Muscle of leg (tissue), 11 donors: Measurements from ENCODE around the gene KRT85. TPM values are rescaled to one million over a fixed set of nuclear protein-coding genes. Genes with fewer than 3 reads are reported as not detected.
A peak's percentile ranks its signal among the peaks of the same experiment; 100 is the strongest.

Source experiments
- DNase-seq: peaks from one replicate; pipeline ENCODE4 v3.0.0; 2013
- H3K27ac ChIP-seq: one replicate; pipeline ENCODE4 v1.5.1; 2013; ENCODE audit warnings: mild to moderate bottlenecking, low read length, control low read depth
- H3K27me3 ChIP-seq: one replicate; pipeline ENCODE4 v1.6.1; 2013; ENCODE audit warnings: low read length; ENCODE audit not compliant: control insufficient read depth, insufficient read depth
- H3K36me3 ChIP-seq: one replicate; pipeline ENCODE4 v1.6.1; 2013; ENCODE audit warnings: low read length; ENCODE audit not compliant: control insufficient read depth, insufficient read depth
- H3K4me1 ChIP-seq: one replicate; pipeline ENCODE4 v1.6.1; 2013; ENCODE audit warnings: low read length; ENCODE audit not compliant: control insufficient read depth, insufficient read depth
- H3K4me3 ChIP-seq: one replicate; pipeline ENCODE4 v1.5.1; 2013; ENCODE audit warnings: low read length, control low read depth
- H3K9me3 ChIP-seq: replicated peaks from 2 replicates; pipeline ENCODE4 v1.6.1; 2013; ENCODE audit warnings: low read depth, low read length; ENCODE audit not compliant: control insufficient read depth
- WGBS: methylation state at CpG from one replicate; pipeline ENCODE4 v1.1.5; 2013; ENCODE audit warnings: missing lambda C conversion rate; ENCODE audit not compliant: insufficient coverage; 5-methylcytosine and 5-hydroxymethylcytosine counted together
- polyA plus RNA-seq, 8 donors: library from polyadenylated mRNA; unstranded; fragments of 120-200 nt; gene quantifications; one replicate each; pipeline versions ENCODE4 v1.2.1 to v1.2.3, GENCODE V29; 2013; ENCODE audit warnings: inconsistent platforms in 1 of 8, low replicate concordance in 1 of 8; ENCODE audit not compliant: insufficient read length in 8 of 8, insufficient read depth in 1 of 8
- total RNA-seq: library from RNA; stranded (reverse); fragments of 120-200 nt; gene quantifications from one replicate; pipeline ENCODE4 v1.2.4, GENCODE V29; 2013

The KRT85 gene
- total and polyA plus RNA-seq, 9 donors: not detected

- H3K36me3 ChIP-seq: no peaks in the 10 kb centered on the region
- DNase-seq: no peak
- H3K27ac ChIP-seq: no peak overlapping the region
- H3K4me3 ChIP-seq: no peak overlapping the region
- H3K9me3 ChIP-seq: no peaks in the 10 kb centered on the region
- 74% methylated on average over 8 of the region's 10 CpGs for WGBS
- H3K4me1 ChIP-seq: no peaks in the 10 kb centered on the region
- peaks cover 16% of the 10 kb centered on the region for H3K27me3 ChIP-seq
Measured at GRCh38 chr12:52327830-52328500, 39.3 kb downstream of the KRT85 start.

GRCh38 chr12:52327052-52327829, 40.0 kb downstream of the KRT85 start:
- Histone ChIP-seq H3K9me3 (no peaks in the 10 kb centered on the region), H3K4me1 (no peaks in the 10 kb centered on the region), H3K27ac (no peak overlapping the region), H3K36me3 (no peaks in the 10 kb centered on the region), H3K4me3 (no peak overlapping the region), H3K27me3 (peaks cover 22% of the 10 kb centered on the region)
- WGBS: 33% methylated on average over 7 of the region's 11 CpGs
- DNase-seq: peak; percentile 56

- WGBS: 49% methylated on average over 3 of the region's 3 CpGs
Measured at GRCh38 chr12:52324153-52324444, 43.2 kb downstream of the KRT85 start.

GRCh38 chr12:52323416-52324152, 43.7 kb downstream of the KRT85 start:
- DNase-seq: no peak
- Histone ChIP-seq H3K9me3 (no peaks in the 10 kb centered on the region), H3K4me1 (peaks cover 7% of the 10 kb centered on the region), H3K27me3 (peaks cover 39% of the 10 kb centered on the region), H3K27ac (no peak overlapping the region), H3K4me3 (no peak overlapping the region), H3K36me3 (no peaks in the 10 kb centered on the region)
- WGBS: 61% methylated on average over 8 of the region's 10 CpGs

More at GRCh38 chr12:52324153-52324444, 43.2 kb downstream of the KRT85 start:
- H3K9me3 ChIP-seq: no peaks in the 10 kb centered on the region
- H3K27ac ChIP-seq: no peak overlapping the region
- H3K4me1 ChIP-seq: peaks cover 7% of the 10 kb centered on the region
- no peaks in the 10 kb centered on the region for H3K36me3 ChIP-seq
- DNase-seq: no peak
- no peak overlapping the region for H3K4me3 ChIP-seq
- peaks cover 40% of the 10 kb centered on the region for H3K27me3 ChIP-seq

- Histone ChIP-seq H3K4me1 (peaks cover 7% of the 10 kb centered on the region), H3K36me3 (no peaks in the 10 kb centered on the region), H3K4me3 (no peak overlapping the region), H3K27ac (no peak overlapping the region), H3K27me3 (peaks cover 41% of the 10 kb centered on the region), H3K9me3 (no peaks in the 10 kb centered on the region)
- no peak for DNase-seq
- WGBS: 80% methylated on average over 1 of the region's 1 CpG
Measured at GRCh38 chr12:52323001-52323400, 44.3 kb downstream of the KRT85 start.

- 100% methylated on average over 1 of the region's 1 CpG for WGBS
- Histone ChIP-seq H3K27ac (no peak overlapping the region), H3K27me3 (peaks cover 45% of the 10 kb centered on the region), H3K9me3 (no peaks in the 10 kb centered on the region), H3K4me3 (no peak overlapping the region), H3K4me1 (peaks cover 7% of the 10 kb centered on the region), H3K36me3 (no peaks in the 10 kb centered on the region)
- no peak for DNase-seq
Measured at GRCh38 chr12:52322069-52322468, 45.2 kb downstream of the KRT85 start.

- 56% methylated on average over 3 of the region's 4 CpGs for WGBS
- H3K9me3 ChIP-seq: no peaks in the 10 kb centered on the region
- H3K4me3 ChIP-seq: no peak overlapping the region
- DNase-seq: peak; percentile 51
- H3K4me1 ChIP-seq: peaks cover 7% of the 10 kb centered on the region
- peaks cover 45% of the 10 kb centered on the region for H3K27me3 ChIP-seq
- no peaks in the 10 kb centered on the region for H3K36me3 ChIP-seq
- no peak overlapping the region for H3K27ac ChIP-seq
Measured at GRCh38 chr12:52321418-52321817, 45.9 kb downstream of the KRT85 start.

- peaks cover 7% of the 10 kb centered on the region for H3K4me1 ChIP-seq
- H3K27me3 ChIP-seq: peaks cover 45% of the 10 kb centered on the region
- DNase-seq: no peak
- 52% methylated on average over 31 of the region's 35 CpGs for WGBS
- H3K4me3 ChIP-seq: no peak within 1 kb of the TSS
- H3K9me3 ChIP-seq: no peaks in the 10 kb centered on the region
- no peaks in the 10 kb centered on the region for H3K36me3 ChIP-seq
- H3K27ac ChIP-seq: no peak within 1 kb of the TSS
Measured at GRCh38 chr12:52320784-52321400, 46.4 kb downstream of the KRT85 start, which contains the start of gene KRT83. Gene KRT83 (minus strand): TSS chr12:52321398. CDS start chr12:52321335, 63 bp downstream.

- Histone ChIP-seq H3K9me3 (no peaks in the 10 kb centered on the region), H3K27ac (no peak overlapping the region), H3K4me3 (no peak overlapping the region), H3K4me1 (peaks cover 7% of the 10 kb centered on the region), H3K36me3 (no peaks in the 10 kb centered on the region), H3K27me3 (peaks cover 47% of the 10 kb centered on the region)
- WGBS: 73% methylated on average over 9 of the region's 11 CpGs
- no peak for DNase-seq
Measured at GRCh38 chr12:52319097-52319496, 48.2 kb downstream of the KRT85 start.
